ENCODE data around the gene MFAP2.
A peak's percentile ranks its signal among the peaks of the same experiment; 100 is the strongest.

The MFAP2 gene, protein sequence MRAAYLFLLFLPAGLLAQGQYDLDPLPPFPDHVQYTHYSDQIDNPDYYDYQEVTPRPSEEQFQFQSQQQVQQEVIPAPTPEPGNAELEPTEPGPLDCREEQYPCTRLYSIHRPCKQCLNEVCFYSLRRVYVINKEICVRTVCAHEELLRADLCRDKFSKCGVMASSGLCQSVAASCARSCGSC

GRCh38 chr1:16980473-16981268 lies at the start of gene MFAP2:
Gene MFAP2 (minus strand): TSS chr1:16980620. CDS start chr1:16978273, 2,347 bp downstream.
- TF ChIP-seq CTCF (conservative IDR thresholded peaks at IDR 0.05), result no peak
- no peak within 1 kb of the TSS for H3K27ac ChIP-seq

GRCh38 chr1:17030206-17030605 lies 49.8 kb upstream of the MFAP2 start:
- H3K27ac ChIP-seq, result no peak overlapping the region
- TF ChIP-seq CTCF (conservative IDR thresholded peaks at IDR 0.05), result no peak

- no peak for TF ChIP-seq CTCF (conservative IDR thresholded peaks at IDR 0.05)
- peak overlapping the region; percentile 58 for H3K27ac ChIP-seq
These were observed 48.3 kb upstream of the MFAP2 start for GRCh38 chr1:17028662-17029188.

GRCh38 chr1:17027900-17028299 lies 47.5 kb upstream of the MFAP2 start:
- peak overlapping the region; percentile 58 for H3K27ac ChIP-seq
- TF ChIP-seq CTCF (conservative IDR thresholded peaks at IDR 0.05), result no peak

GRCh38 chr1:17027403-17027802 lies 47.0 kb upstream of the MFAP2 start:
- TF ChIP-seq CTCF (conservative IDR thresholded peaks at IDR 0.05), result no peak
- peak overlapping the region; percentile 58 for H3K27ac ChIP-seq

- TF ChIP-seq CTCF (conservative IDR thresholded peaks at IDR 0.05), result no peak
- no peak overlapping the region for H3K27ac ChIP-seq
These were observed 44.3 kb upstream of the MFAP2 start for GRCh38 chr1:17024721-17025120.

- no peak for TF ChIP-seq CTCF (conservative IDR thresholded peaks at IDR 0.05)
These were observed 43.2 kb upstream of the MFAP2 start for GRCh38 chr1:17023573-17023972.

More at GRCh38 chr1:17023573-17023972, 43.2 kb upstream of the MFAP2 start:
- H3K27ac ChIP-seq, result no peak overlapping the region

All from VCaP (cell line).